H1 (cell line): Measurements from ENCODE around the gene PIGU. TPM values are rescaled to one million over a fixed set of nuclear protein-coding genes. Genes with fewer than 3 reads are reported as not detected.

Experiments
- CTCF ChIA-PET: fragments of 300-600 bp; sonication (Branson Sonifier 250); formaldehyde crosslinking; loops from one replicate; lab custom pipeline; 2021; ENCODE audit not compliant: partially characterized antibody; lab: Charles Lee
- POLR2A ChIA-PET: fragments of 300-600 bp; sonication (Branson Sonifier 250); formaldehyde crosslinking; loops from one replicate; lab custom pipeline; 2021; ENCODE audit warnings: inconsistent platforms; ENCODE audit not compliant: partially characterized antibody; lab: Charles Lee
- DNase-seq, 2 experiments: peaks; one replicate each; pipeline versions ENCODE4 v3.0.0 to v3.0.0-alpha.2; 2010 to 2022; ENCODE audit warnings: low spot score in 2 of 2, low read depth in 1 of 2, mixed read lengths in 1 of 2
- FAIRE-seq: peaks from 2 replicates; lab custom pipeline; 2011; peaks lifted over from hg19 to GRCh38; lab: Jason Lieb, UNC
- H2AFZ ChIP-seq: 2 replicates; pipeline ENCODE4 v1.8.1; 2012; ENCODE audit warnings: low read length, inconsistent platforms
- H2AK5ac ChIP-seq: 2 replicates; pipeline ENCODE4 v1.6.1; 2013; ENCODE audit warnings: low read depth, low read length
- H2BK120ac ChIP-seq: replicated peaks from 2 replicates; pipeline ENCODE3; 2013; ENCODE audit warnings: low read depth, low read length, inconsistent platforms
- H2BK12ac ChIP-seq: 2 replicates; pipeline ENCODE4 v1.6.1; 2013; ENCODE audit warnings: low read depth, low read length
- H2BK15ac ChIP-seq: 2 replicates; pipeline ENCODE4 v1.6.1; 2013; ENCODE audit warnings: low read length
- H2BK20ac ChIP-seq: 2 replicates; pipeline ENCODE4 v1.6.1; 2013; ENCODE audit warnings: low read length
- H2BK5ac ChIP-seq: 2 replicates; pipeline ENCODE4 v1.6.1; 2013; ENCODE audit warnings: low read depth, low read length
- H3K14ac ChIP-seq: 2 replicates; pipeline ENCODE4 v1.6.1; 2013; ENCODE audit warnings: inconsistent platforms; ENCODE audit not compliant: insufficient read length
- H3K18ac ChIP-seq: 2 replicates; pipeline ENCODE4 v1.6.1; 2013; ENCODE audit warnings: low read length; ENCODE audit errors: extremely low read depth
- H3K23ac ChIP-seq: 2 replicates; pipeline ENCODE4 v1.6.1; 2013; ENCODE audit warnings: inconsistent platforms; ENCODE audit not compliant: insufficient read length
- H3K23me2 ChIP-seq: 2 replicates; pipeline ENCODE4 v1.6.1; 2013; ENCODE audit warnings: low read depth, low read length
- H3K27ac ChIP-seq: 2 replicates; pipeline ENCODE4 v1.6.1; 2011; ENCODE audit warnings: low read depth, low read length, inconsistent platforms
- H3K27me3 ChIP-seq, 4 experiments: replicated peaks in 1 of 4; 1 replicate in 1 of 4; 2 replicates in 3 of 4; pipeline versions ENCODE4 v1.6.1 to v1.8.1; 2011 to 2013; ENCODE audit warnings: low read length in 3 of 4, mild to moderate bottlenecking in 3 of 4, inconsistent platforms in 2 of 4, mixed read lengths in 2 of 4, moderate library complexity in 1 of 4; ENCODE audit not compliant: control insufficient read depth in 3 of 4, insufficient read depth in 3 of 4; ENCODE audit errors: extremely low read depth in 1 of 4
- H3K36me3 ChIP-seq, 4 experiments: 2 replicates each; pipeline versions ENCODE4 v1.6.1 to v1.8.1; 2011 to 2013; ENCODE audit warnings: mild to moderate bottlenecking in 4 of 4, low read length in 3 of 4, moderate library complexity in 2 of 4, control low read depth in 1 of 4, inconsistent platforms in 1 of 4; ENCODE audit not compliant: insufficient read depth in 4 of 4, control insufficient read depth in 2 of 4
- H3K4ac ChIP-seq: replicated peaks from 2 replicates; pipeline ENCODE3; 2013; ENCODE audit warnings: low read length, low read depth, mixed read lengths, inconsistent platforms; ENCODE audit not compliant: insufficient read length
- H3K4me1 ChIP-seq, 4 experiments: replicated peaks in 1 of 4; 1 replicate in 1 of 4; 2 replicates in 3 of 4; pipeline versions ENCODE4 v1.6.1 to v1.8.1; 2011 to 2013; ENCODE audit warnings: low read length in 3 of 4, inconsistent platforms in 2 of 4, mixed read lengths in 1 of 4; ENCODE audit not compliant: insufficient read depth in 4 of 4, control insufficient read depth in 3 of 4
- H3K4me2 ChIP-seq, 2 experiments: 2 replicates each; pipeline versions ENCODE4 v1.6.1 to v1.8.1; 2011 to 2013; ENCODE audit warnings: low read depth in 2 of 2, low read length in 2 of 2, control low read depth in 1 of 2, inconsistent platforms in 1 of 2, mild to moderate bottlenecking in 1 of 2; ENCODE audit not compliant: insufficient read depth in 1 of 2
- H3K4me3 ChIP-seq, 4 experiments: fragments of 200-600, 300-600 bp in 1 of 4; sonication (generic), shearing (Covaris generic), sonication (Bioruptor Twin) in 1 of 4; 2 replicates each; pipeline versions ENCODE4 v1.5.1 to v1.8.1; 2011 to 2016; ENCODE audit warnings: low read length in 4 of 4, low read depth in 3 of 4, control low read depth in 2 of 4, inconsistent platforms in 2 of 4, mild to moderate bottlenecking in 2 of 4, mixed read lengths in 1 of 4, moderate library complexity in 1 of 4; ENCODE audit not compliant: insufficient read depth in 2 of 4; ENCODE audit errors: extremely low read depth in 1 of 4
- H3K56ac ChIP-seq: replicated peaks from 2 replicates; pipeline ENCODE3; 2013; ENCODE audit warnings: low read depth, mild to moderate bottlenecking, mixed read lengths, low read length, inconsistent platforms; ENCODE audit not compliant: insufficient read length
- H3K79me1 ChIP-seq: 2 replicates; pipeline ENCODE4 v1.6.1; 2013; ENCODE audit warnings: low read depth, low read length, control low read depth
- H3K79me2 ChIP-seq, 2 experiments: 2 replicates each; pipeline versions ENCODE4 v1.6.1 to v1.8.1; 2012 to 2013; ENCODE audit warnings: low read length in 2 of 2, mild to moderate bottlenecking in 2 of 2, inconsistent platforms in 1 of 2; ENCODE audit not compliant: insufficient read depth in 2 of 2, control insufficient read depth in 1 of 2
- H3K9ac ChIP-seq, 4 experiments: replicated peaks in 1 of 4; 1 replicate in 1 of 4; 2 replicates in 3 of 4; pipeline versions ENCODE4 v1.6.1 to v1.8.1; 2011 to 2013; ENCODE audit warnings: low read depth in 3 of 4, low read length in 3 of 4, control low read depth in 2 of 4, mild to moderate bottlenecking in 2 of 4, moderate library complexity in 2 of 4, inconsistent platforms in 1 of 4; ENCODE audit errors: extremely low read depth in 1 of 4
- H3K9me3 ChIP-seq, 2 experiments: 2 replicates each; pipeline versions ENCODE4 v1.6.1 to v1.8.1; 2012 to 2013; ENCODE audit warnings: mild to moderate bottlenecking in 2 of 2, moderate library complexity in 2 of 2, control low read depth in 1 of 2, inconsistent platforms in 1 of 2, low read depth in 1 of 2, low read length in 1 of 2, mixed read lengths in 1 of 2; ENCODE audit not compliant: insufficient read depth in 2 of 2
- H4K20me1 ChIP-seq, 2 experiments: replicated peaks in 1 of 2; 2 replicates each; pipeline versions ENCODE3 to v1.8.1; 2011 to 2013; ENCODE audit warnings: inconsistent platforms in 2 of 2, low read length in 2 of 2, mild to moderate bottlenecking in 1 of 2; ENCODE audit not compliant: insufficient read depth in 2 of 2, control insufficient read depth in 1 of 2
- H4K5ac ChIP-seq: 2 replicates; pipeline ENCODE4 v1.6.1; 2013; ENCODE audit warnings: low read length, low read depth, mixed read lengths, inconsistent platforms; ENCODE audit not compliant: insufficient read length
- H4K8ac ChIP-seq: 2 replicates; pipeline ENCODE4 v1.8.0; 2013; ENCODE audit warnings: mild to moderate bottlenecking, moderate library complexity, low read length, inconsistent platforms; ENCODE audit not compliant: insufficient read depth; ENCODE audit errors: extremely low read depth
- H4K91ac ChIP-seq: replicated peaks from 2 replicates; pipeline ENCODE3; 2013; ENCODE audit warnings: low read length, mixed read lengths, inconsistent platforms; ENCODE audit not compliant: insufficient read length
- CBX8 ChIP-seq: fragments of 300-800, 300-1000 bp; sonication (generic); IDR thresholded peaks from 2 replicates; pipeline ENCODE4 v1.7.1; 2016; ENCODE audit warnings: low read depth, low read length, borderline replicate concordance
- CTBP2 ChIP-seq: IDR thresholded peaks from 2 replicates; pipeline ENCODE4 v1.7.0; 2011; ENCODE audit warnings: borderline replicate concordance, mild to moderate bottlenecking, moderate library complexity, mixed read lengths, low read length; ENCODE audit not compliant: insufficient read depth, insufficient read length
- EGR1 ChIP-seq: IDR thresholded peaks from 2 replicates; pipeline ENCODE4 v1.6.1; 2011; ENCODE audit warnings: low read depth, low read length, borderline replicate concordance
- EZH2 ChIP-seq: fragments of 200-600 bp; sonication (generic); IDR thresholded peaks from 2 replicates; pipeline ENCODE4 v1.7.1; 2012; ENCODE audit warnings: low read depth, mild to moderate bottlenecking, moderate library complexity, low read length, inconsistent platforms; ENCODE audit not compliant: severe bottlenecking
- GABPA ChIP-seq: IDR thresholded peaks from 2 replicates; pipeline ENCODE4 v1.6.1; 2011; ENCODE audit warnings: mild to moderate bottlenecking, low read length, moderate library complexity, borderline replicate concordance; ENCODE audit not compliant: insufficient read depth
- HDAC2 ChIP-seq, 2 experiments: fragments of 300-600 bp in 1 of 2; sonication (generic) in 1 of 2; IDR thresholded peaks; 2 replicates each; pipeline ENCODE4 v1.6.1; 2011 to 2012; ENCODE audit warnings: low read depth in 2 of 2, low read length in 2 of 2, mild to moderate bottlenecking in 2 of 2, moderate library complexity in 2 of 2, borderline replicate concordance in 1 of 2, inconsistent platforms in 1 of 2
- HDAC6 ChIP-seq: IDR thresholded peaks from one replicate; pipeline ENCODE4 v1.7.1; 2012; ENCODE audit warnings: low read depth, mild to moderate bottlenecking, inconsistent platforms, low read length, moderate library complexity
- NANOG ChIP-seq: IDR thresholded peaks from 2 replicates; pipeline ENCODE4 v1.6.1; 2011; ENCODE audit warnings: low read length, low read depth, mild to moderate bottlenecking, inconsistent platforms; ENCODE audit not compliant: insufficient read depth, poor library complexity, severe bottlenecking
- NRF1 ChIP-seq: IDR thresholded peaks from 2 replicates; pipeline ENCODE4 v1.6.1; 2011; ENCODE audit warnings: mild to moderate bottlenecking, low read depth, low read length, improper control_type of control experiment
- SUZ12 ChIP-seq: fragments of 200-600 bp; sonication (generic); IDR thresholded peaks from 2 replicates; pipeline ENCODE4 v1.6.1; 2012; ENCODE audit warnings: mild to moderate bottlenecking, inconsistent platforms, low read length, moderate library complexity, mixed read lengths
- TAF1 ChIP-seq: IDR thresholded peaks from 2 replicates; pipeline ENCODE4 v1.6.1; 2011; ENCODE audit warnings: mild to moderate bottlenecking, low read depth, low read length
- TCF12 ChIP-seq: IDR thresholded peaks from 2 replicates; pipeline ENCODE4 v1.6.1; 2011; ENCODE audit warnings: low read depth, mild to moderate bottlenecking, low read length
- WGBS, 2 experiments: shearing (Covaris generic) in 1 of 2; methylation state at CpG; one replicate each; pipeline versions ENCODE4 v1.1.6 to v1.1.7; 2013 to 2015; ENCODE audit warnings: low lambda C conversion rate in 2 of 2, mixed read lengths in 2 of 2, inconsistent platforms in 1 of 2, low coverage in 1 of 2, missing lambda C conversion rate in 1 of 2; ENCODE audit not compliant: insufficient replicate concordance in 2 of 2, insufficient coverage in 1 of 2, insufficient read length in 1 of 2; ENCODE audit errors: extremely low coverage in 1 of 2, missing lambda C conversion rate in 1 of 2; 5-methylcytosine and 5-hydroxymethylcytosine counted together
- polyA plus RNA-seq, 7 experiments: library from polyadenylated mRNA; depleted of rRNA in 3 of 7; stranded (reverse) in 5 of 7; unstranded in 2 of 7; fragments of >200 nt in 5 of 7; fragments of 200-250 nt in 2 of 7; gene quantifications; 1 replicate in 5 of 7; 2 replicates in 1 of 7; 4 replicates in 1 of 7; pipeline versions ENCODE4 v1.2.1 to v1.2.3, GENCODE V29; 2011 to 2013; ENCODE audit warnings: missing spikeins in 2 of 7, mixed read lengths in 2 of 7
- total RNA-seq: library from RNA; stranded (reverse); fragmentation: NEBNext Ultra II Directional; extraction: Animal tissue kit (Norgen Biotek cat#: 25700); gene quantifications from 2 replicates; pipeline ENCODE4 v1.2.1, GENCODE V29; 2021
- TF ChIP-seq, protein P1 (sequence below): IDR thresholded peaks from 2 replicates; pipeline ENCODE4 v1.6.1; 2011; ENCODE audit warnings: low read length, improper control_type of control experiment

Gene PIGU
- total and polyA plus RNA-seq, 2 of the 8 experiments (the other 6 are each of a cell fraction or from before 2014, with no cell fraction given), result 28.3 to 117 TPM

DNA sequence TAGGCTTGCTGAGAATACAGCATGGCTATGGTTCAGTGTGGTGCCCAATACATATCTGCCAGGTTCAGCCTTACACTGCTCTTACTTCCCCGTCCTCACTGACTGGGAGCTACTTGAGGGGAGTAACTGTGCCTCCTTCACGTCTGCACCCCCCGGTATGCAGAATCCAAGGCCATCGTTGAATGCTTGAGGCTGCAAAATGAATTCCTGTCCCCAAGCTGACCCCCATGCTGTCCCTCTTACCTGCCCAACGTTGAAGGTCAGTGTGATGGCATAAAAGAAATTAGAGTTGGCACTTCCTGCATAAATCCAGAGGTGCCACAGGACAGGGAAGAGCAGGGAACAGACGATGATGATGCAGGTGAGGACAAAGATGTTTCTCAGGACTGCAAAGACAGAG, 102.0 kb downstream of the PIGU start:
- CTCF ChIA-PET, result interaction anchor here (0.6 to 1.6 kb wide), 2 partner anchors 13 to 198 kb away, joined by 3 to 5 read pairs; no protein-coding TSS in a partner anchor
- no peak overlapping the region for H3K9ac ChIP-seq
- TF ChIP-seq SUZ12, result no peak
- TF ChIP-seq TAF1, result no peak
- no peak for TF ChIP-seq HDAC2 (IDR thresholded peaks at IDR 0.05; ENCODE audit: borderline replicate concordance in 1 of 2, low read depth in 2 of 2, low read length in 2 of 2)
- no peak for TF ChIP-seq EGR1
- no peak for TF ChIP-seq NANOG
- no peak for TF ChIP-seq NRF1
- no peak for TF ChIP-seq EZH2
- no peak for TF ChIP-seq CTBP2
- TF ChIP-seq, protein P1, sequence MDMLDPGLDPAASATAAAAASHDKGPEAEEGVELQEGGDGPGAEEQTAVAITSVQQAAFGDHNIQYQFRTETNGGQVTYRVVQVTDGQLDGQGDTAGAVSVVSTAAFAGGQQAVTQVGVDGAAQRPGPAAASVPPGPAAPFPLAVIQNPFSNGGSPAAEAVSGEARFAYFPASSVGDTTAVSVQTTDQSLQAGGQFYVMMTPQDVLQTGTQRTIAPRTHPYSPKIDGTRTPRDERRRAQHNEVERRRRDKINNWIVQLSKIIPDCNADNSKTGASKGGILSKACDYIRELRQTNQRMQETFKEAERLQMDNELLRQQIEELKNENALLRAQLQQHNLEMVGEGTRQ, result no peak
- TF ChIP-seq TCF12, result no peak
- no peak for TF ChIP-seq CBX8
- no peak for TF ChIP-seq HDAC6
- TF ChIP-seq GABPA, result no peak

More for the DNA sequence above, 102.0 kb downstream of the PIGU start:
- H2AFZ ChIP-seq, result no peak overlapping the region
- H2BK120ac ChIP-seq, result no peak overlapping the region
- H4K8ac ChIP-seq, result no peak overlapping the region
- H3K14ac ChIP-seq, result no peak overlapping the region
- no peak overlapping the region for H3K18ac ChIP-seq
- H3K4me3 ChIP-seq, result no peak overlapping the region
- H3K36me3 ChIP-seq, result peaks cover 0 to 3% (median 0%) of the 10 kb centered on the region in 4 experiments; a peak in 1 of 8 replicates
- H4K20me1 ChIP-seq, result no peaks in the 10 kb centered on the region
- H3K4me1 ChIP-seq, result no peaks in the 10 kb centered on the region
- H2BK12ac ChIP-seq, result no peak overlapping the region
- H4K5ac ChIP-seq, result no peak overlapping the region
- no peaks in the 10 kb centered on the region for H3K79me1 ChIP-seq
- H3K27me3 ChIP-seq, result no peaks in the 10 kb centered on the region
- H2BK15ac ChIP-seq, result no peak overlapping the region
- H2BK20ac ChIP-seq, result no peak overlapping the region
- POLR2A ChIA-PET, result no interaction called here
- no peak overlapping the region for H3K23ac ChIP-seq
- H4K91ac ChIP-seq, result no peak overlapping the region
- DNase-seq (no peak), FAIRE-seq (no peak)
- no peaks in the 10 kb centered on the region for H3K23me2 ChIP-seq
- H2AK5ac ChIP-seq, result no peak overlapping the region
- no peak overlapping the region for H3K4ac ChIP-seq
- no peak overlapping the region for H2BK5ac ChIP-seq
- no peak overlapping the region for H3K27ac ChIP-seq
- no peaks in the 10 kb centered on the region for H3K9me3 ChIP-seq
- WGBS, 2 experiments, result 90% methylated on average over 6 of the region's 6 CpGs; no CpG with 5 or more reads in 1 of the 2 experiments
- no peak overlapping the region for H3K4me2 ChIP-seq
- no peak overlapping the region for H3K56ac ChIP-seq
- no peaks in the 10 kb centered on the region for H3K79me2 ChIP-seq
